Bronchus fibroblast of lung (primary cell): ENCODE results near the gene TANK. TPM values are rescaled to one million over a fixed set of nuclear protein-coding genes. Genes with fewer than 3 reads are reported as not detected.

Experiments
- total RNA-seq: library from RNA; depleted of rRNA; stranded (reverse); fragments of >200 nt; gene quantifications from 2 replicates; pipeline ENCODE4 v1.2.3, GENCODE V29; 2015

The TANK gene, protein sequence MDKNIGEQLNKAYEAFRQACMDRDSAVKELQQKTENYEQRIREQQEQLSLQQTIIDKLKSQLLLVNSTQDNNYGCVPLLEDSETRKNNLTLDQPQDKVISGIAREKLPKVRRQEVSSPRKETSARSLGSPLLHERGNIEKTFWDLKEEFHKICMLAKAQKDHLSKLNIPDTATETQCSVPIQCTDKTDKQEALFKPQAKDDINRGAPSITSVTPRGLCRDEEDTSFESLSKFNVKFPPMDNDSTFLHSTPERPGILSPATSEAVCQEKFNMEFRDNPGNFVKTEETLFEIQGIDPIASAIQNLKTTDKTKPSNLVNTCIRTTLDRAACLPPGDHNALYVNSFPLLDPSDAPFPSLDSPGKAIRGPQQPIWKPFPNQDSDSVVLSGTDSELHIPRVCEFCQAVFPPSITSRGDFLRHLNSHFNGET
- 27.6 and 28.5 TPM in 2 replicates for total RNA-seq

DNA sequence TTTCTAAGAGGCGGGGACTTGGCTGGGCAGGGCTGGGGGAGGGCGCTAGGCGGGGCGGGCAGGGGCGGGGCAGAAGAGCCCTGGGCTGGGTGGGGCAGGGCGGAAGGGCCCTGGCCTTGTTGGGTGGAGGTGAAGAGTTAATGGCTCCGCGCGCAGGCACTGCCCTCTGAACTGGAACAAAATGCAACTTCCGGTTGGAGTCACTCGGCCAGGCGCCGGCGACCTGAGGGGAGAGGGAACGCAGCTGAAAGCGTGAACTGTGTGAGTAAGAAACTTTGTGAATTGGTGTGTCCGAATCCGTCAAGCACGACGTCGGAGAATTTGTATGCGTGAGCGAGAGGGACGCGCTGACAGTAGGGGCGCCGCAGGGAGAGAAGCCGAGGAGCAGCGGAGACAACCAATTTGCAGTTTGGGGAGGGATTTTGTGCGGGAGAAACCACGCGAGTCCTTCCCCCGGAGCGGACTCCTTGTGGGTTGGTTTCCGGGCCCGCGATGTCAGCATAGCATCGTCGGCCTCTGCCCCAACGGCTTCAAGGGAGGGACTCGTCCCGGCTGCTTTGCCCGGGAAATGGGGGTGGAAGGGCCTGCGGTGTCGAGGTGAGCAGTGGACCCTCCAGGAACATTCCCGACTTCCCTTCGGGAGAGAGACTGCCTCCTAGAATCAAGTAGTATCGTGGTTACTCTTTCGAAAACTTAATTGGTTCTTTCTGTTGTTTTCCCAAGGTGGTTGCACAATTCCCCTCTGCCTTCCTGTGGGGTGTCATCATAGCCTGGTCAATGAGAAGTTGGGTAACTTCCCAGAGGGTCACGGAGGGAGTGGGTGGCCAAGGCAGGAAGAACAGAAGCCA, at the start of gene TANK:
Gene TANK, plus strand, starts transcription at position 203 of the 848 bp plus-strand sequence. CDS start 19,235 bp downstream, outside the sequence.

Other genes with a start within 250 kb of the TANK start
- 71.4 and 98.7 TPM in 2 replicates for gene PSMD14, start 148.0 kb downstream of the TANK start, total RNA-seq